ENCODE data around the gene SMARCD2.

GRCh38 chr17:63836811-63837210, 5.7 kb downstream of the SMARCD2 start:
- TF ChIP-seq POLR2AphosphoS5 (IDR thresholded peaks at IDR 0.05; ENCODE audit: low read depth, low read length), result no peak
- TF ChIP-seq POLR2A (IDR thresholded peaks at IDR 0.05; ENCODE audit: low read depth, low read length), result no peak

Measured in GM12892 (cell line).